ENCODE results near the gene NEDD4L.
A peak's percentile ranks its signal among the peaks of the same experiment; 100 is the strongest.

The NEDD4L gene

GRCh38 chr18:58212274-58212673 lies 168.2 kb downstream of the NEDD4L start:
- DNase-seq (ENCODE audit: low read depth) = no peak

GRCh38 chr18:58213440-58213839 lies 169.4 kb downstream of the NEDD4L start:
- DNase-seq (ENCODE audit: low read depth) = peak; percentile 93

- no peak for DNase-seq (ENCODE audit: low read depth)
Measured at GRCh38 chr18:58215011-58215410, 171.0 kb downstream of the NEDD4L start.

GRCh38 chr18:58216071-58216481 lies 172.1 kb downstream of the NEDD4L start:
- DNase-seq (ENCODE audit: low read depth) = no peak

- no peak for DNase-seq (ENCODE audit: low read depth)
Measured at GRCh38 chr18:58217052-58217451, 173.0 kb downstream of the NEDD4L start.

- peak; percentile 66 for DNase-seq (ENCODE audit: low read depth)
Measured at GRCh38 chr18:58218117-58218516, 174.1 kb downstream of the NEDD4L start.

DNA sequence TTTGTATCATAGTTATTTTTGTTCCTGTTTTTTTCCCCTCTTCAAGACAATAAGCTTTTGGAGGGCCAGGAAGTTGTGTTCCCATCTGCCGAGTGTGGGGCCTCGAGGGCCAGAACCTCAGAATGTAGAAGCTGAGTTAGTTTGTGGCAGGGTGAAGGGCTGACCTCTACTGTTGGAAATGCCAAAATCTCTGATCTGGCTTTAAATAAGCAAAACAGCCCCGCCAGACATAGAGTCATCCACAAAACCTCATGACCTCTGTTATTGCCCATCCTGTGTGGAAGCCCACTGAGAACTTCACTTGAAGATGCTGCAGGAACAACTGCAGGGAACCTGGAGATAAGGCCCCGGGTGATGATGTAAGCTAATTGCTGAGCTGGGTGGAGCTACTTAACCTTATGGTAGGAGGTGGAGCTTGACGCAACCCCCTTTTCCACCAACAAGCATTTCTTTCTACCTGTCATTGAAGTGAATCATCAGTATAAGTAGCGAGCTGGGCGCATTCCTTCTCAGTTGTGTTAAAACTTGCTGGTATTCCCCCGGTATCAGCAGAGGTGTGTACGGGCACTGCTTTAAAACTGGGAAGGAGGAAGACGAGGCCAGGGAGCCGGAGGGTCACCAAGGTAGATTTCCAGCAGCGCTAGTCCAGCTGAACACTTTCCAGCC lies 177.2 kb downstream of the NEDD4L start:
- peak; percentile 94 for DNase-seq (ENCODE audit: low read depth)

DNA sequence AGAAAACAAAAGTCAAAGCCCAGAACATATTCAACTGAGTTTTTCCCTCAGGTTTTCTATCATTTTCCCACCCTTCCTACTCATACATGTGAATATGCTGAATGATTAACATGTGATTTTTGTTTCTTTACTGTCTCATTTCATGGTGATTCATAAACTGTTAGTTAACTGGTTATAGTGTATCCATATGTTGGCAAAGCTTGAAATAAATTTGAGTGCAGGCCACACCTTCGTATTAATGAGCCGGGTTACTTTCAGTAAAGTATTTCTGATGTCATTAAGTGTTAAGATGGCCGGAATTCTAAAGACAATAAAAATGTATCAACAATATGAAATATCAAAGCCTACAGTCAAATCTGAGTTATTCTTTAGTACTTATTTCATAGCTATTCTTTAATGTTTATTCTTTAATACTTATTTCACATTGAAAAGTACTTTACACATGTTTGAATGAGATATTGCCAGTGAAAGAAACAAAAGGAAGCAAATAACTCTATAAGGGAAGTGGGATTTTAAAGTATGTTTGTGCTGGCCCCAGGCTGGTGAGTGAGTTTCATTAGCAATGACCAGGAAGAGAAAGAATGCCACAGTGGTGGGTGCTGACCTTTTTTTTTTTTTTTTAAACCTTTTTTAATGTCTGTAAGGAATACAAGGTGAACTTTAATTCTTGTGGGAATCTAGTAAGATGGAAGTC lies 178.6 kb downstream of the NEDD4L start:
- DNase-seq (ENCODE audit: low read depth) = no peak

DNA sequence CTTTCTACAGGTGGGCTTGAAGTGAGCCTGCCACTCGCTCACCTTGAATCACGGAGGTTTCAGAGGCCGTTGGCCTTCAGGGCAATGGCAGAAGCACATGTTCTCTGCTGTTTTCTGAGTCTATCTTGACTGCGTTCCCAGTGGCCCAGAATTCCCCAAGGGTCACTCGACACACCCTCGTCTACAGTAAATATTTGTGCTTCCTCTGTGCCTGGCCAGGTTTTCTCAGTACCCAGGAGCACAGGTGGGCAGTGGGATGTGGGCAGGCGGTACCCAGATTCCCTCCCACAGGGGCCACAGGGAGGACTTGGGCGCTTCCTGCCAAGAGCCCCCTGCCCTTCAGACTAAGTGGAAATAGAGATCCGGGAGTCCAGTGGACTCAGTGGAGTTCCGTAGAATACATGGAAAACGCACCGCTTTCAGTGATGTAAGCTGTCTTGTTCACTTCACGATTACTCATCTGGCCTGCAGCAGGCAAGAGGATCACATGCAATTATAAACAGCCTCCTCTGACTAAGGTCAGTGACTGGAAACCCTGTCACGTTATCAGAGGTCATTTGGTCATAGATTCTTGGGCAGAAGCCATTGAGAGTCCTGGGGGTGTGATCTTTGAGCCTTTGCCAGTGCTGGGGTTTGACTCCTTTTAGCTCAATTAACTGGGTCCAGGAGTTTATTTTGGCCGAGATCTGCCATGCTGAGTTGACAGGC lies 179.8 kb downstream of the NEDD4L start:
- DNase-seq (ENCODE audit: low read depth) = peak; percentile 96

DNA sequence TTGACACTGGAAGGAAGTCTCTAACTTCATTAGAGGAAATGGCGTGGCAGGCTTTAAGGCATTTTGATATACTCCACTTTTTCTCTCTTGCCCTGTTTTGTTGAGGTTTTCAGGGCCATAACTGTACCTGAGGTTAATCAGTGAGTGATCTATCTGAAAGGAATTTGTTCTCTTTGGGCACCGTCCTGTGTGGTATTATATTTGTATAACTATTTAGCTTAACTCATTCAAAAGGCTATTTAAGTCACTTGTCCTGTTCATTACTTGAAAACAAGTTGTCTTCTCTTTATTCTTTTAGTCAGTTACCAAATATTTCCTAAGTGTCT lies 180.4 kb downstream of the NEDD4L start:
- no peak for DNase-seq (ENCODE audit: low read depth)

DNA sequence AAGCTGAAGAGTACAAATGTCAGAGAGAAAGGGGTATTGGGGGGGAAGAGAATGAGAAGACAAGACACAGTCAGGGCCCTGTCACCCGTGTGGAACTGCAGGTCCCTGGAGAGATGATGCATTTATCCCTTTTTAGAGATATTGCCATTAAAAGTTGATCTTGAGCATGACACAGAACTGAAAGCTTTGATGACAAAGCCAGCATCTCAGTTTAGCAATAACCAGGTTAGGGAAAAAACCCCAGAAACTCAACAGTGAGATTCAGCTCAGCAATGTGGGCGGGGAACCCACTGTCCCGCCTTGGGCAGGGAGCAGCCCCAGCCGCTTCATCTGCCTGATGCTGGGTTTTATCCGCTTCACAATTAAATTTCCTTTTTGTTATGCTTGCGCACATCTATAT lies 181.1 kb downstream of the NEDD4L start:
- no peak for DNase-seq (ENCODE audit: low read depth)

DNA sequence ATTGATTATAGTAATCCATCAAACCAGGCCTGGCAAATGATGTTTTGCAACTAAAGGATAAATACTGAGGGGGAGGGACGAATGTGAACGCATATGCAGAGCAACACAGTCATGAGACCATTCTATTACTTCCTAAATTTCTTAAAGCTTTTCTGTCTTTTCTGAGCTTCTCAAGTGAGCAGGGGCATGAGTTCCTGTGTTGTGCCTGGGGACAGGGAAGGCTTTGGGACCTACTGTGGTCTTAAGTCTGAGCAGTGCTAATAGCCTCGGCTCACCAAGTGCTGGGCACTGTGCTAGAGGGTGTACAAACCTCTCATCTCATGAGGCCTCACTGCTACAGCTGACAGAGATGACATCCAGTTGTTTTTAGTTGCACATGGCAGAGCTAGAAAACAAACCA lies 182.4 kb downstream of the NEDD4L start:
- DNase-seq (ENCODE audit: low read depth) = no peak

DNA sequence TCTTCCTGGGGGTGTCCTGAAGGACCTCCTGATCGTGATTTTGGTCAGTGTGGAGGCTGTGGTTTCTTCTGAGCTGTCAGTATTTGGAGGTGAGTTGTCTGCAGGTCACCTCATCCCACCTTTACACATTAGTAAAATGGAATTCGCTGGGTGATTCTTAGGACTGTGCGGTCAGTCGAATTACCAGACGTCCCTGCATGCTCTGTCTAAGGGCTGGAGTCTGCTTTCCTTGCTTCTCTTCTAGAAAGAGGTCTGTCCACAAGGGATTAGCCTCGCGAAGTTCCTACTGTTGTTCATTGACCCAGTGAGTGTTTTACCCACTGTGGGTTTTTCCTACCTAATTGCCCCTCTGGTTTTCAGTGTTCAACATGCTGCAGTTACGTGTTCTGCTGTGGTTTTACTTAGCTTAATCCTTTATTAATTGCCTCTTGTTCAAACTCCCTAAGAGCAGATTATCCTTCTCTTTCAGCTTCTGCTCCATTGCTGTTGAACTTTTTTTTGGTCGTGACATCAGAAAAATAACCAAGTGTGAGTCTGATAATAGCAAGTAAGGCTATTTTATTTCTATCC lies 183.4 kb downstream of the NEDD4L start:
- DNase-seq (ENCODE audit: low read depth) = no peak

- DNase-seq (ENCODE audit: low read depth) = no peak
Measured at GRCh38 chr18:58228176-58228575, 184.2 kb downstream of the NEDD4L start.

- no peak for DNase-seq (ENCODE audit: low read depth)
Measured at GRCh38 chr18:58228762-58229161, 184.7 kb downstream of the NEDD4L start.

DNA sequence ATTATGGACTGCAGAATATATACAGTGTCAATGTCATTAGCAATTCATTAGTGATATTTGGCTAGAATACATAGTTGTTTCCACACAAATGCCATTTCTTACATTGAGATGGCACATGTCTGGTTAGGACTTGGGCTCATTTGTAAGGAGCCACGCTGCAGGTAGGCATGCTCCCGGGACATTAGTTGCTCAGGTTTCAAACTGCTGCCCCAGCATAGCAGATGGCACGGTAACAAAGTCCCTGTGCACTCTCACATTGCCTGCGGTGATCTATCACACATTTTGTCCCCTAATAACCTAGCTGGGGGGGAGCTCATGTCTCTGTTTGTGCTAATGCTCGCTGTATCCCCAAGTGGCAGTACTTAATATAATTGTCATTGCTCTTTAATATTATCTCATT lies 185.1 kb downstream of the NEDD4L start:
- DNase-seq (ENCODE audit: low read depth) = no peak

- DNase-seq (ENCODE audit: low read depth) = peak; percentile 70
Measured at GRCh38 chr18:58230438-58231179, 186.6 kb downstream of the NEDD4L start.

- DNase-seq (ENCODE audit: low read depth) = no peak
Measured at GRCh38 chr18:58231930-58232329, 187.9 kb downstream of the NEDD4L start.

GRCh38 chr18:58232668-58233067 lies 188.6 kb downstream of the NEDD4L start:
- no peak for DNase-seq (ENCODE audit: low read depth)

DNA sequence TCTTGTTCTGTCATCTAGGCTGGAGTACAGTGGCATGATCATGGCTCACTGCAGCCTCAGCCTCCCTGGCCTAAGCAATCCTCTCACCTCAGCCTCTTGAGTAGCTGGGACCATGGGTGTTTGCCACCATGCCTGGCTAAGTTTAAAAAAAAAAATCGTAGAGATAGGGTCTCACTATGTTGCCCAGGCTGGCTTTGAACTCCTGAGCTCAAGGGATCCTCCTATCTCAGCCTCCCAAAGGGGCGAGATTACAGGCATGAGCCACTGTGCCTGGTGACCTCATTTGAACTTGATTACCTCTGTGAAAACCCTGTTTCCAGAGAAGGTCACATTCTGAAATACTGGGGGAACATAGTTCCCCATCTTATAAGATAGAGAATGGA lies 190.3 kb downstream of the NEDD4L start:
- no peak for DNase-seq (ENCODE audit: low read depth)

- DNase-seq (ENCODE audit: low read depth) = no peak
Measured at GRCh38 chr18:58235001-58235436, 191.0 kb downstream of the NEDD4L start.

- DNase-seq (ENCODE audit: low read depth) = no peak
Measured at GRCh38 chr18:58239879-58240278, 195.9 kb downstream of the NEDD4L start.

Data from iris pigment epithelial cell (primary cell).